Adrenal gland (tissue), 12 donors: ENCODE data around the gene CHI3L1. TPM values are rescaled to one million over a fixed set of nuclear protein-coding genes. Genes with fewer than 3 reads are reported as not detected.

Experiments
- DNase-seq, 7 donors: peaks; one replicate each; pipeline ENCODE4 v3.0.0-alpha.2; 2019 to 2020
- H3K27ac ChIP-seq, 5 donors: fragments of 200-600 bp; sonication (generic) in 4 of 5; 1 replicate in 3 of 5; 2 replicates in 2 of 5; pipeline versions ENCODE4 v1.5.1 to v1.8.0; 2016 to 2020; ENCODE audit warnings: mild to moderate bottlenecking in 1 of 5
- H3K27me3 ChIP-seq: fragments of 200-600 bp; 2 replicates; pipeline ENCODE4 v1.8.0; 2021
- H3K36me3 ChIP-seq, 2 donors: fragments of 200-600 bp; replicated peaks in 1 of 2; 1 replicate in 1 of 2; 2 replicates in 1 of 2; pipeline versions ENCODE4 v1.5.1 to v1.8.0; 2018 to 2022
- H3K4me1 ChIP-seq, 2 donors: fragments of 200-600 bp; replicated peaks in 1 of 2; 1 replicate in 1 of 2; 2 replicates in 1 of 2; pipeline versions ENCODE4 v1.5.1 to v1.8.0; 2018 to 2021
- H3K4me3 ChIP-seq, 4 donors: fragments of 200-600 bp; sonication (generic) in 3 of 4; one replicate each; pipeline ENCODE4 v1.5.1; 2016 to 2018
- H3K9me3 ChIP-seq, 3 donors: fragments of 200-600 bp; sonication (generic) in 1 of 3; replicated peaks in 1 of 3; 1 replicate in 2 of 3; 2 replicates in 1 of 3; pipeline versions ENCODE4 v1.5.1 to v1.8.0; 2016 to 2021
- CTCF ChIP-seq, 6 experiments: fragments of 450-650 bp in 4 of 6; fragments of 200-600 bp in 2 of 6; sonication (generic) in 1 of 6; IDR thresholded peaks; 1 replicate in 5 of 6; 2 replicates in 1 of 6; pipeline versions ENCODE4 v1.5.1 to v1.8.0; 2016 to 2021; ENCODE audit warnings: antibody characterized with exemption in 6 of 6, mild to moderate bottlenecking in 2 of 6, moderate library complexity in 1 of 6
- POLR2A ChIP-seq, 2 donors: fragments of 450-650 bp; IDR thresholded peaks; one replicate each; pipeline ENCODE4 v1.6.1; 2017; ENCODE audit warnings: antibody characterized with exemption in 2 of 2, mild to moderate bottlenecking in 2 of 2, moderate library complexity in 1 of 2
- WGBS, 4 donors: extraction: QIAGEN DNeasy Blood & Tissue Kit in 2 of 4; methylation state at CpG; one replicate each; pipeline versions ENCODE4 v1.1.5 to v1.1.7; 2013 to 2017; 5-methylcytosine and 5-hydroxymethylcytosine counted together
- intact Hi-C, 2 donors: fragments of 100-400 bp; cut with DNase I; formaldehyde crosslinking; loops; one replicate each; pipeline versions ENCODE4 v1.14.1 to v1.15.0; 2022 to 2023
- polyA plus RNA-seq, 3 donors: library from polyadenylated mRNA; stranded (reverse); fragments of 200-250 nt in 2 of 3; fragments of 350-450 nt in 1 of 3; fragmentation: Illumina TruSeq in 1 of 3; extraction: RNeasy Lipid Tissue Mini Kit (QIAGEN cat#74804) in 1 of 3; gene quantifications; one replicate each; pipeline ENCODE4 v1.2.3, GENCODE V29; 2013 to 2014
- total RNA-seq, 9 donors: library from RNA; depleted of rRNA in 4 of 9; stranded (reverse); fragments of >200 nt in 4 of 9; fragments of 120-200 nt in 1 of 9; fragmentation: NEBNext Ultra II Directional in 1 of 9; extraction: Animal tissue kit (Norgen Biotek cat#: 25700) in 1 of 9; gene quantifications; one replicate each; pipeline versions ENCODE4 v1.1.0 to v1.2.4, GENCODE V29; 2013 to 2023
- donor health status: healthy with polysubstance abuse.
- donor health status: Bipolar disorder and iron deficiency.
- donor health status: DM: yes; HTN: yes; CAD: no.
- donor health status: DM: no; HTN: no; CAD: no.
- donor health status: DM: no; HTN: no; CAD: no.
- donor health status: DM: yes; HTN: yes; CAD: no.

The CHI3L1 gene
- total and polyA plus RNA-seq, 12 donors, result 0.11 to 19.1 (median 0.74) TPM

GRCh38 chr1:203142124-203142523 is 44.4 kb downstream of the CHI3L1 start:
- DNase-seq, result no peak
- 85 to 94% (median 88%) methylated on average over 6 of the region's 6 CpGs for WGBS, 4 donors

GRCh38 chr1:203140743-203141520 is 45.6 kb downstream of the CHI3L1 start:
- Histone ChIP-seq H3K36me3 (no peaks in the 10 kb centered on the region), H3K27me3 (no peaks in the 10 kb centered on the region), H3K9me3 (no peaks in the 10 kb centered on the region), H3K4me1 (no peaks in the 10 kb centered on the region), H3K4me3 (no peak overlapping the region), H3K27ac (no peak overlapping the region)
- intact Hi-C loops, result no loop called here
- TF ChIP-seq CTCF (IDR thresholded peaks at IDR 0.05), result no peak
- no peak for TF ChIP-seq POLR2A (IDR thresholded peaks at IDR 0.05)
- 63 to 81% (median 69%) methylated on average over 3 to 5 of the region's 5 CpGs for WGBS, 4 donors
- no peak for DNase-seq

More at GRCh38 chr1:203142124-203142523, 44.4 kb downstream of the CHI3L1 start:
- H3K27ac ChIP-seq, result no peak overlapping the region
- no peaks in the 10 kb centered on the region for H3K36me3 ChIP-seq
- TF ChIP-seq POLR2A (IDR thresholded peaks at IDR 0.05), result no peak
- TF ChIP-seq CTCF (IDR thresholded peaks at IDR 0.05), result no peak
- H3K4me3 ChIP-seq, result no peak overlapping the region
- intact Hi-C loops, result no loop called here
- H3K9me3 ChIP-seq, result no peaks in the 10 kb centered on the region
- no peaks in the 10 kb centered on the region for H3K27me3 ChIP-seq
- no peaks in the 10 kb centered on the region for H3K4me1 ChIP-seq

GRCh38 chr1:203139976-203140475 is 46.5 kb downstream of the CHI3L1 start:
- intact Hi-C loops, result no loop called here
- TF ChIP-seq CTCF (IDR thresholded peaks at IDR 0.05) (no peak), POLR2A (IDR thresholded peaks at IDR 0.05) (no peak)
- Histone ChIP-seq H3K4me3 (no peak overlapping the region), H3K4me1 (no peaks in the 10 kb centered on the region), H3K27me3 (no peaks in the 10 kb centered on the region), H3K27ac (no peak overlapping the region), H3K9me3 (no peaks in the 10 kb centered on the region), H3K36me3 (no peaks in the 10 kb centered on the region)
- no peak for DNase-seq
- WGBS, 4 donors, result 78 to 82% (median 81%) methylated on average over 8 of the region's 8 CpGs

- no peaks in the 10 kb centered on the region for H3K27me3 ChIP-seq
- H3K9me3 ChIP-seq, result no peaks in the 10 kb centered on the region
- no peaks in the 10 kb centered on the region for H3K4me1 ChIP-seq
- H3K27ac ChIP-seq, result no peak overlapping the region
- no peak for TF ChIP-seq POLR2A (IDR thresholded peaks at IDR 0.05)
- no peak for TF ChIP-seq CTCF (IDR thresholded peaks at IDR 0.05)
- no peak overlapping the region for H3K4me3 ChIP-seq
- 89 to 95% (median 91%) methylated on average over 3 of the region's 3 CpGs for WGBS, 4 donors
- no peaks in the 10 kb centered on the region for H3K36me3 ChIP-seq
- intact Hi-C loops, result no loop called here
- DNase-seq, result no peak
Measured at GRCh38 chr1:203138066-203138465, 48.4 kb downstream of the CHI3L1 start.
